Nephron progenitor cell (in vitro differentiated cells): ENCODE measurements around the gene NEURL2.

Experiments used
- DNase-seq: peaks from one replicate; pipeline ENCODE4 v3.0.0; 2021
- H3K27ac Mint-ChIP-seq: 2 replicates; pipeline ENCODE4 v1.8.0; 2021; ENCODE audit warnings: mild to moderate bottlenecking, moderate library complexity, mixed read lengths
- H3K27me3 Mint-ChIP-seq: 2 replicates; pipeline ENCODE4 v1.8.0; 2021; ENCODE audit warnings: mild to moderate bottlenecking, low read depth, mixed read lengths; ENCODE audit not compliant: poor library complexity
- H3K36me3 Mint-ChIP-seq: 2 replicates; pipeline ENCODE4 v1.8.0; 2021; ENCODE audit warnings: low read depth, mixed read lengths
- H3K4me1 Mint-ChIP-seq: 2 replicates; pipeline ENCODE4 v1.8.0; 2021; ENCODE audit warnings: mixed read lengths
- H3K4me3 Mint-ChIP-seq: 2 replicates; pipeline ENCODE4 v1.8.0; 2021; ENCODE audit warnings: mild to moderate bottlenecking, moderate library complexity, mixed read lengths
- H3K9me3 Mint-ChIP-seq: 2 replicates; pipeline ENCODE4 v1.8.0; 2021; ENCODE audit warnings: mild to moderate bottlenecking, moderate library complexity, mixed read lengths
- CTCF ChIP-seq: fragments of 200-600 bp; sonication (generic); IDR thresholded peaks from 2 replicates; pipeline ENCODE4 v1.5.0; 2021; ENCODE audit warnings: antibody characterized with exemption

Gene NEURL2

DNA sequence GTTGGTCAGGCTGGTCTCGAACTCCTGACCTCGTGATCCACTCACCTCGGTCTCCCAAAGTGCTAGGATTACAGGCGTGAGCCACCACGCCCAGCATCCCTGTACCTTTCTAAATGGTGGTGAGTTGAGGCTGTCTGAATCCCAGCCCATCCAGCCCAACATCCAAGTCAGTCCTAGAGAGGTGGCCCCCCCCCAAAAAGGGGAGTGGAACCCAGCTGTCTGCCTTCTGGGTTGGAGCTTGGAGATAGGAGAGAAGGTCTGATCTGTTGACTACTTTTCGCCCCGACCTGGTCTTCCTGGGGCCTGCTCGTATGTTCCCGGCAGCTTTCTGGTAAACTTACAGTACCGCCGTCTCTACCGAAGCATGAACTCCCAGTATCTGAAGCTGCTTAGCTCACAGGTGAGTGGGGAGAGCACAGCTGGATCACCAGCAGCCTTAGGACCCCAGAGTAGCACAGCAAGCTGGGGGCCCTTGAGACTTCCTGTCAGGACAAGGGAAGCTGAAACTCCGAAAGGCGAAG is 5.7 kb upstream of the NEURL2 start:
- peaks cover 17% of the 10 kb centered on the region for H3K4me1 Mint-ChIP-seq
- H3K9me3 Mint-ChIP-seq: no peaks in the 10 kb centered on the region
- no peaks in the 10 kb centered on the region for H3K27me3 Mint-ChIP-seq
- peaks cover 15% of the 10 kb centered on the region for H3K36me3 Mint-ChIP-seq
- no peak overlapping the region for H3K27ac Mint-ChIP-seq
- no peak overlapping the region for H3K4me3 Mint-ChIP-seq
- TF ChIP-seq CTCF: no peak
- DNase-seq: no peak

DNA sequence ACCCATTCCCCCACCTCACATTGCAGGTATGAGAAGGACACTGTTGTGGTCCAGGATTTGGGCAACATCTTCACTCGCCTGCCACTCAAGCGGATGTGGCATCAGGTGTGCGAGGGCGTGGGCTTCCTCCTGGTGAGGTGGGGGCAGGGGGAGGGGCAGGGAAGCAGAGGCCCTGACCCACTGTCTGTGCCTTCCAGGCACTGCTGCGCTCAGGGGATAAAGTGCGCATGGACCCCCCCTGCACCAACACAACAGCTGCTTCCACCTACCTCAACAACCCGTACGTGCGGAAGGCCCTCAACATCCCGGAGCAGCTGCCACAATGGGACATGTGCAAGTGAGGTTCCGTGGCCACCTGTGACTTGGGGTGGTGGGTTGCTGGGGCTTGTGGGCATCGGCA is 3.8 kb upstream of the NEURL2 start:
- Mint-ChIP-seq H3K27me3 (no peaks in the 10 kb centered on the region), H3K27ac (no peak overlapping the region), H3K9me3 (no peaks in the 10 kb centered on the region), H3K36me3 (peaks cover 15% of the 10 kb centered on the region), H3K4me1 (peaks cover 22% of the 10 kb centered on the region), H3K4me3 (no peak overlapping the region)
- TF ChIP-seq CTCF: no peak
- no peak for DNase-seq

DNA sequence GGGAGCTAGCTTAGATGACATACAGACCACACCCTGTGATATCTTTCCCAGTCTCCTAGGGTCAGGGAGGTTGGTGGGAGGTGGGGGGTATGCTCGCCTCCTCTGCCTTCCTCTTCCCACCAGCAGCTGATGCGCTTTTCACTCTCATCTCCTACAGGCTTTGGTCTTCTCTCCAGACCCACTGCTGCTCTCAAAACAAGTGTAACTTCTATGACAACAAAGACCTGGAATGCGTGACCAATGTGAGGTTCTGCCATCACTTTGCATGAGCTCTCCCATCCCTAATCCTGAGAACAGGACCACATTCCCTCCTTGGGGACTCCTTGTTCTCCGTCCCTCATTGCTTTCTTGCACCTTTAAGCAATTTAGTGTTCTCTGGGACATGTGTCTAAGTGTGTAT is 2.8 kb upstream of the NEURL2 start:
- Mint-ChIP-seq H3K27ac (peak overlapping the region; percentile 10), H3K4me3 (peak overlapping the region; percentile 43), H3K4me1 (peaks cover 24% of the 10 kb centered on the region), H3K27me3 (peaks cover 3% of the 10 kb centered on the region), H3K9me3 (no peaks in the 10 kb centered on the region), H3K36me3 (peaks cover 11% of the 10 kb centered on the region)
- DNase-seq: no peak
- TF ChIP-seq CTCF: no peak

- H3K27ac Mint-ChIP-seq: no peak overlapping the region
- H3K27me3 Mint-ChIP-seq: peaks cover 3% of the 10 kb centered on the region
These were observed 2.0 kb upstream of the NEURL2 start for GRCh38 chr20:45892828-45893500.

DNA sequence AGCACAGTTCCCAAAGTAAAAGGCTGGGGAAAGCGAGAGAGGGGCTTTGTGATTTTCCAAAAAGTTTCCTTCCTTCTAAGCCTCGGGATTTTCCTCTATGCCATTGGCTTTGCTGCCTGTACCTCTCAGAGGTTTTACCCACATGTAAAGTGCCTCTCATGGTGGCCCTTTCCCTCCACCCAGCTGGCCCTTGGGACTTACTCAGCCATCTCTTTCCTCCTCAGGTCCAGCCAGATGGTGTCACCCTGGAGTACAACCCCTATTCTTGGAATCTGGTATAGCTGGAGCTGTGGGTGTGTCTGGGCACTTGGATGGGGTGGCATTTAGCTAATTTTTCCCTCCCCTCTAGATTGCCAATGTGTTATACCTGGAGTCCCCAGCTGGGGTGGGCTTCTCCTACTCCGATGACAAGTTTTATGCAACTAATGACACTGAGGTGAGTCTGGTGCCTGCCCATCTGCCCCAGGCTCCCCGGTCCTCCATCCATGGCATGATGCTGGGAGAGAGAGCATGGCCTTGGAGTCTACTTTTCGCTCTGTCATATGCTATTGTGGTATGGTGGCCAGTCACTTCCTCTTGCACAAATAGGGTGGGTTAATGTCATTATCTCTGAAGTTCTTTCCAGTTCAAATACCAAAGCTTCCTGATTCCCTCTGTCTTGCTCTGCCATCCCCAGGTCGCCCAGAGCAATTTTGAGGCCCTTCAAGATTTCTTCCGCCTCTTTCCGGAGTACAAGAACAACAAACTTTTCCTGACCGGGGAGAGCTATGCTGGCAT is 1.2 kb upstream of the NEURL2 start:
- TF ChIP-seq CTCF: no peak
- no peaks in the 10 kb centered on the region for H3K9me3 Mint-ChIP-seq
- H3K27ac Mint-ChIP-seq: no peak overlapping the region
- H3K4me3 Mint-ChIP-seq: peak overlapping the region; percentile 91
- no peak for DNase-seq
- peaks cover 3% of the 10 kb centered on the region for H3K27me3 Mint-ChIP-seq
- H3K36me3 Mint-ChIP-seq: peaks cover 6% of the 10 kb centered on the region
- H3K4me1 Mint-ChIP-seq: peaks cover 24% of the 10 kb centered on the region

More at GRCh38 chr20:45892828-45893500, 2.0 kb upstream of the NEURL2 start:
- peaks cover 24% of the 10 kb centered on the region for H3K4me1 Mint-ChIP-seq
- peak overlapping the region; percentile 91 for H3K4me3 Mint-ChIP-seq
- H3K36me3 Mint-ChIP-seq: peaks cover 6% of the 10 kb centered on the region
- H3K9me3 Mint-ChIP-seq: no peaks in the 10 kb centered on the region
- TF ChIP-seq CTCF: no peak
- DNase-seq: no peak
